Panc1 (cell line): ENCODE measurements around the gene SETD1B. TPM values are rescaled to one million over a fixed set of nuclear protein-coding genes. Genes with fewer than 3 reads are reported as not detected.

ENCODE experiments used
- ATAC-seq: fragments of 200-7000 bp; cut with Tn5 transposase; 2 replicates; pipeline ENCODE4 v1.9.1; 2020; ENCODE audit warnings: mild to moderate bottlenecking, moderate library complexity
- BruUV-seq: library from RNA; stranded (reverse); fragments of 400-500 nt; replicated peaks from 2 replicates; lab custom pipeline; 2021; lab: Mats Ljungman, UMichigan
- CTCF ChIA-PET: fragments of 300-600 bp; sonication (Branson Sonifier 250); formaldehyde crosslinking; loops from one replicate; lab custom pipeline; 2022; ENCODE audit warnings: antibody characterized with exemption; lab: Charles Lee
- POLR2A ChIA-PET: fragments of 300-600 bp; sonication (Branson Sonifier 250); formaldehyde crosslinking; loops from one replicate; lab custom pipeline; 2022; ENCODE audit warnings: antibody characterized with exemption; lab: Charles Lee
- DNase-seq: peaks from one replicate; pipeline ENCODE4 v3.0.0-alpha.2; 2010; ENCODE audit warnings: low read depth, low spot score
- H3K27ac ChIP-seq: 2 replicates; pipeline ENCODE4 v1.5.1; 2011; ENCODE audit warnings: mild to moderate bottlenecking, low read length, inconsistent platforms
- H3K27me3 ChIP-seq: fragments of 200-500 bp; sonication (Bioruptor generic); 2 replicates; pipeline ENCODE4 v1.6.0; 2014; ENCODE audit warnings: low read length, inconsistent platforms; ENCODE audit not compliant: control insufficient read depth, insufficient read depth
- H3K36me3 ChIP-seq: fragments of 200-500 bp; sonication (Bioruptor generic); 2 replicates; pipeline ENCODE4 v1.5.1; 2014; ENCODE audit warnings: inconsistent platforms, mild to moderate bottlenecking, low read length, moderate library complexity; ENCODE audit not compliant: control insufficient read depth, insufficient read depth
- H3K4me1 ChIP-seq: 2 replicates; pipeline ENCODE4 v1.5.1; 2011; ENCODE audit warnings: inconsistent platforms, mild to moderate bottlenecking, low read length, moderate library complexity; ENCODE audit not compliant: control insufficient read depth, insufficient read depth
- H3K4me3 ChIP-seq, 2 experiments: 2 replicates each; pipeline ENCODE4 v1.5.1; 2011 to 2012; ENCODE audit warnings: low read depth in 2 of 2, low read length in 2 of 2, mild to moderate bottlenecking in 2 of 2, inconsistent platforms in 1 of 2, moderate library complexity in 1 of 2
- H3K9me3 ChIP-seq: fragments of 200-500 bp; sonication (Bioruptor generic); 2 replicates; pipeline ENCODE4 v1.5.1; 2014; ENCODE audit warnings: low read depth, mild to moderate bottlenecking, inconsistent platforms, low read length, moderate library complexity; ENCODE audit not compliant: control insufficient read depth, insufficient read depth
- POLR2AphosphoS5 ChIP-seq: IDR thresholded peaks from 2 replicates; pipeline ENCODE4 v1.6.1; 2012; ENCODE audit warnings: mild to moderate bottlenecking, low read depth, low read length, moderate library complexity
- SIN3A ChIP-seq: IDR thresholded peaks from 2 replicates; pipeline ENCODE4 v1.6.1; 2012; ENCODE audit warnings: low read depth, mild to moderate bottlenecking, low read length, moderate library complexity, borderline replicate concordance; ENCODE audit not compliant: insufficient read depth
- TCF7L2 ChIP-seq: IDR thresholded peaks from 2 replicates; pipeline ENCODE4 v1.6.1; 2011; ENCODE audit warnings: mild to moderate bottlenecking, low read depth, low read length, inconsistent platforms
- in situ Hi-C: cut with HindIII; loops from 2 replicates; pipeline ENCODE4 v1.10.0; 2016; ENCODE audit warnings: low sequenced_read_pairs, low pct_unique_long_range_greater_than_20kb
- intact Hi-C: fragments of 100-400 bp; cut with micrococcal nuclease; formaldehyde crosslinking; loops from one replicate; pipeline ENCODE4 v1.10.0; 2022; ENCODE audit not compliant: unreplicated experiment
- total RNA-seq: library from RNA; stranded (reverse); gene quantifications from one replicate; pipeline ENCODE4 v1.2.1, GENCODE V29; 2021; ENCODE audit not compliant: unreplicated experiment
- TF ChIP-seq, protein P1 (sequence below), 2 experiments: IDR thresholded peaks; 2 replicates each; pipeline ENCODE4 v1.6.1; 2011 to 2012; ENCODE audit warnings: low read depth in 2 of 2, control low read depth in 1 of 2, low read length in 1 of 2, mild to moderate bottlenecking in 1 of 2, moderate library complexity in 1 of 2; ENCODE audit not compliant: insufficient read depth in 1 of 2

The SETD1B gene
- total RNA-seq, 1 experiment from 2014 or later = 31.2 TPM

DNA sequence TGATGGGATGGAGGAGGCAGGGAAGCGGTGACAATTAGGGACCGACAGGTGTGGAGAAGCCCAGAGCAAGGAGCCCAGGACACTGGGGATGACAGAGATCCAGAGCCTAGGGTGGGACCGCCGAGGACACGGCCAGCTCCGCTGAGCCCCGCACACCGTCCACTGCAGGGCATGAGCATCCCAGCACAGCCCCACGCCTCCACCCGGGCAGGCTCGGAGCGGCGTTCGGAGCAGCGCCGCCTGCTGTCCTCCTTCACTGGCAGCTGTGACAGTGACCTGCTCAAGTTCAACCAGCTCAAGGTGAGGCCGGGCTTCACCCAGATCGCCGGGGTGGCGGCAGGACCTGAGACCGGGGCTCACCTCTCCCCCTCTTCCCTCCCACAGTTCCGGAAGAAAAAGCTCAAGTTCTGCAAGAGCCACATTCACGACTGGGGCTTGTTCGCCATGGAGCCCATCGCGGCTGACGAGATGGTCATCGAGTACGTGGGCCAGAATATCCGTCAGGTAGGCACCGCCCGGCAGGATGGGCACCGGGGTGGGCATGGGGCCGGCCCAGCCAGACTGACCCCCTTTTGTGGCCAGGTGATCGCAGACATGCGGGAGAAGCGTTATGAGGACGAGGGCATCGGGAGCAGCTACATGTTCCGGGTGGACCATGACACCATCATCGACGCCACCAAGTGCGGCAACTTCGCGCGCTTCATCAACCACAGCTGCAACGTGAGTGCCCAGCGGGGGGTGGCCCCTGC lies 23.7 kb downstream of the SETD1B start:
- CTCF ChIA-PET = interaction anchor here (1.7 kb wide), 1 partner anchor 33 kb away, joined by 9 read pairs; the partner anchor contains the start of gene RHOF
- POLR2A ChIA-PET = interaction anchor here (0.6 to 1.4 kb wide), 2 partner anchors 9 to 156 kb away, joined by 4 to 6 read pairs; no protein-coding TSS in a partner anchor

GRCh38 chr12:121828306-121828705 lies 24.5 kb downstream of the SETD1B start:
- Histone ChIP-seq H3K36me3 (peaks cover 3% of the 10 kb centered on the region), H3K4me3 (no peak overlapping the region), H3K27me3 (no peaks in the 10 kb centered on the region), H3K4me1 (no peaks in the 10 kb centered on the region), H3K27ac (no peak overlapping the region), H3K9me3 (no peaks in the 10 kb centered on the region)
- intact Hi-C loops (no loop called here), in situ Hi-C loops (no loop called here)
- no peak for ATAC-seq
- POLR2A ChIA-PET = no interaction called here
- no TSS peak for BruUV-seq
- CTCF ChIA-PET = no interaction called here
- DNase-seq = no peak
- TF ChIP-seq POLR2AphosphoS5 (no peak), TCF7L2 (no peak), SIN3A (no peak)
- TF ChIP-seq, protein P1, sequence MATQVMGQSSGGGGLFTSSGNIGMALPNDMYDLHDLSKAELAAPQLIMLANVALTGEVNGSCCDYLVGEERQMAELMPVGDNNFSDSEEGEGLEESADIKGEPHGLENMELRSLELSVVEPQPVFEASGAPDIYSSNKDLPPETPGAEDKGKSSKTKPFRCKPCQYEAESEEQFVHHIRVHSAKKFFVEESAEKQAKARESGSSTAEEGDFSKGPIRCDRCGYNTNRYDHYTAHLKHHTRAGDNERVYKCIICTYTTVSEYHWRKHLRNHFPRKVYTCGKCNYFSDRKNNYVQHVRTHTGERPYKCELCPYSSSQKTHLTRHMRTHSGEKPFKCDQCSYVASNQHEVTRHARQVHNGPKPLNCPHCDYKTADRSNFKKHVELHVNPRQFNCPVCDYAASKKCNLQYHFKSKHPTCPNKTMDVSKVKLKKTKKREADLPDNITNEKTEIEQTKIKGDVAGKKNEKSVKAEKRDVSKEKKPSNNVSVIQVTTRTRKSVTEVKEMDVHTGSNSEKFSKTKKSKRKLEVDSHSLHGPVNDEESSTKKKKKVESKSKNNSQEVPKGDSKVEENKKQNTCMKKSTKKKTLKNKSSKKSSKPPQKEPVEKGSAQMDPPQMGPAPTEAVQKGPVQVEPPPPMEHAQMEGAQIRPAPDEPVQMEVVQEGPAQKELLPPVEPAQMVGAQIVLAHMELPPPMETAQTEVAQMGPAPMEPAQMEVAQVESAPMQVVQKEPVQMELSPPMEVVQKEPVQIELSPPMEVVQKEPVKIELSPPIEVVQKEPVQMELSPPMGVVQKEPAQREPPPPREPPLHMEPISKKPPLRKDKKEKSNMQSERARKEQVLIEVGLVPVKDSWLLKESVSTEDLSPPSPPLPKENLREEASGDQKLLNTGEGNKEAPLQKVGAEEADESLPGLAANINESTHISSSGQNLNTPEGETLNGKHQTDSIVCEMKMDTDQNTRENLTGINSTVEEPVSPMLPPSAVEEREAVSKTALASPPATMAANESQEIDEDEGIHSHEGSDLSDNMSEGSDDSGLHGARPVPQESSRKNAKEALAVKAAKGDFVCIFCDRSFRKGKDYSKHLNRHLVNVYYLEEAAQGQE (IDR thresholded peaks at IDR 0.05; ENCODE audit: insufficient read depth in 1 of 2, low read depth in 2 of 2, low read length in 1 of 2) = no peak

More for the DNA sequence above, 23.7 kb downstream of the SETD1B start:
- Histone ChIP-seq H3K27ac (no peak overlapping the region), H3K4me1 (no peaks in the 10 kb centered on the region), H3K27me3 (no peaks in the 10 kb centered on the region), H3K36me3 (peaks cover 3% of the 10 kb centered on the region), H3K4me3 (no peak overlapping the region), H3K9me3 (no peaks in the 10 kb centered on the region)
- ATAC-seq (peak; percentile 29; the same call in 1 of the 2 replicates), DNase-seq (no peak)
- no TSS peak for BruUV-seq
- TF ChIP-seq SIN3A = no peak
- TF ChIP-seq, protein P1 (IDR thresholded peaks at IDR 0.05; ENCODE audit: insufficient read depth in 1 of 2, low read depth in 2 of 2, low read length in 1 of 2) = no peak
- intact Hi-C loops (no loop called here), in situ Hi-C loops (no loop called here)
